ENCODE data around the gene FAM184B. TPM values are rescaled to one million over a fixed set of nuclear protein-coding genes. Genes with fewer than 3 reads are reported as not detected.
A peak's percentile ranks its signal among the peaks of the same experiment; 100 is the strongest.
"Not testable (repeated sequence)": the region's sequence is repeated elsewhere in the genome, so short reads cannot be mapped to it uniquely, and the experiment has no call there.

Gene FAM184B
- total RNA-seq, 4 donors from 2014 or later = 0.07 to 0.13 TPM; not detected in 2

DNA sequence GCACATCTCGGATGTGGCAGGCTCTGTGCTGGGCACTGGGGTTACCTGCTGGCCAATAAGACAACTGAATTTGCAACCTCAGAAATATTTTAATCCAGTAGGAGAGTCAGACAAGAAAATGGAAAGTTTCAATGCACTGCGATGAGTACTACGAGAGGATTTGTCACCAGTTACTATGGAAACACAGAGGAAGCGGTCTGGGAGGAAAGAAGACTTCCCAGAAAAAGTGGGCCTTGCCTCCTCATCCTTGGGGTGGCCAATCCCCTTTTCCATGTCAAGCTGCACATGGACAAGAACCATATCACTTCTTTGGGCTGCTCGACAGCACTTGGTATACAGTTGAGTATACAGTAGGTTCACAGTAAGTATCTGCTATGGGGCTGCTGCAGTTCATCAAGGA is 67.6 kb downstream of the FAM184B start:
- intact Hi-C loops (cut with DNase I; ENCODE audit: low total_unique reads) = no loop called here
- peak in 1 of 2 donors; percentile 69 for DNase-seq (ENCODE audit: low spot score in 2 of 2)
- 91 to 92% methylated on average over 5 of the region's 5 CpGs for WGBS, 2 donors
- no peak overlapping the region for H3K4me3 ChIP-seq (ENCODE audit: low read depth, poor library complexity, severe bottlenecking)
- TF ChIP-seq POLR2A (IDR thresholded peaks at IDR 0.05) = no peak
- TF ChIP-seq, protein P1, sequence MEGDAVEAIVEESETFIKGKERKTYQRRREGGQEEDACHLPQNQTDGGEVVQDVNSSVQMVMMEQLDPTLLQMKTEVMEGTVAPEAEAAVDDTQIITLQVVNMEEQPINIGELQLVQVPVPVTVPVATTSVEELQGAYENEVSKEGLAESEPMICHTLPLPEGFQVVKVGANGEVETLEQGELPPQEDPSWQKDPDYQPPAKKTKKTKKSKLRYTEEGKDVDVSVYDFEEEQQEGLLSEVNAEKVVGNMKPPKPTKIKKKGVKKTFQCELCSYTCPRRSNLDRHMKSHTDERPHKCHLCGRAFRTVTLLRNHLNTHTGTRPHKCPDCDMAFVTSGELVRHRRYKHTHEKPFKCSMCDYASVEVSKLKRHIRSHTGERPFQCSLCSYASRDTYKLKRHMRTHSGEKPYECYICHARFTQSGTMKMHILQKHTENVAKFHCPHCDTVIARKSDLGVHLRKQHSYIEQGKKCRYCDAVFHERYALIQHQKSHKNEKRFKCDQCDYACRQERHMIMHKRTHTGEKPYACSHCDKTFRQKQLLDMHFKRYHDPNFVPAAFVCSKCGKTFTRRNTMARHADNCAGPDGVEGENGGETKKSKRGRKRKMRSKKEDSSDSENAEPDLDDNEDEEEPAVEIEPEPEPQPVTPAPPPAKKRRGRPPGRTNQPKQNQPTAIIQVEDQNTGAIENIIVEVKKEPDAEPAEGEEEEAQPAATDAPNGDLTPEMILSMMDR (IDR thresholded peaks at IDR 0.05) = no peak

DNA sequence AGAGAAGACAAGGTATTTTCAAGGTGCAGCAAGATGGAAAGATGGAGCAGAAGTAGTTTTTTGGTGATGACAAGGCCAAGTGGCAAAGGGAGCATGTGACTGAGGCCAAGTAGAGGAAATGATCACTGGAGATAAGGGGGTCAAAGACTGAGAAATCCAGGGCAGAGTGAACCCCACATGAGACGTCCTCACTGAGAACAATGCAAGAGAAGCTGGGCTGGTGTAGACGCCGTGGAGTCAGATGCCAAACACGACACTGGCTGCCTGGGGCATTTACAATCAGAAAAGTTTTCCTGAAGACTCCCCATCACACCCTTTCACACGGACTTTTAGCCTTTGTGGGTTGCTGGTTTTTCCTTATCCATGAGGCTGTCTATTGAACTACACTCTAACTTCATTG is 69.3 kb downstream of the FAM184B start:
- intact Hi-C loops (cut with DNase I; ENCODE audit: low total_unique reads) = no loop called here
- H3K4me3 ChIP-seq (ENCODE audit: low read depth, poor library complexity, severe bottlenecking) = no peak overlapping the region
- TF ChIP-seq, protein P1 (IDR thresholded peaks at IDR 0.05) = no peak
- no peak for TF ChIP-seq POLR2A (IDR thresholded peaks at IDR 0.05)
- 76 to 88% methylated on average over 5 of the region's 5 CpGs for WGBS, 2 donors
- peak in 1 of 2 donors; percentile 64 for DNase-seq (ENCODE audit: low spot score in 2 of 2)

DNA sequence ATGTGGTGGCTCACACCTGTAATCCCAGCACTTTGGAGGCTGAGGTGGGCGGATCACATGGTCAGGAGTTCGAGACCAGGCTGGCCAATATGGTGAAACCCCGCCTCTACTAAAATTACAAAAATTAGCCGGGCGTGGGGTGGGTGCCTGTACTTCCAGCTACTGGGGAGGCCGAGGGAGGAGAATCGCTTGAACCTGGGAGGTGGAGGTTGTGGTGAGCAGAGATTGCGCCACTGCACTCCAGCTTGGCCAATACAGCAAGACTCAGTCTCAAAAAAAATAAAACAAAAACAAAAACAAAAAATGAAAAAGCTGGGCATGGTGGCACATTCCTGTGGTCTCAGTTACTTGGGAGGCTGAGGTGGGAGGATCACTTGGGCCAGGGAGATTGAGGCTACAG is 70.2 kb downstream of the FAM184B start:
- WGBS, 2 donors = 90% methylated on average over 8 of the region's 8 CpGs
- H3K4me3 ChIP-seq (ENCODE audit: low read depth, poor library complexity, severe bottlenecking); intact Hi-C loops (cut with DNase I; ENCODE audit: low total_unique reads): not testable (repeated sequence)
- peak in 1 of 2 donors; percentile 61 for DNase-seq (ENCODE audit: low spot score in 2 of 2)

DNA sequence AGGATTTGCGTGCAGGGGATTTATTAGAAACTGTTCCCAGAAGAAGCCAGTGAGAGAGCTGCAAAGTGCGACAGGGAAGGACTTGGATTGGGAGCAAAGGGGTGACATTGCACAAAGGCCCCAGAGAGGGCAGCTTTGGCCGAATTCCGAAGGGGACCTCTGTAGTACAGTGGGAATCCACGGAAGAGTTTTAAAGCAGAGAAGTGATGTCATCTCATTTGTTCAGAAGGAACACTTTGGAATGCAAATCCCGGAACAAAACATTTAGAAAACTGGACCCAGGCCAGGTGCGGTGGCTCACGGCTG is 71.7 kb downstream of the FAM184B start:
- DNase-seq (ENCODE audit: low spot score in 2 of 2) = no peak
- TF ChIP-seq, protein P1 (IDR thresholded peaks at IDR 0.05) = no peak
- TF ChIP-seq POLR2A (IDR thresholded peaks at IDR 0.05) = no peak
- no peak overlapping the region for H3K4me3 ChIP-seq (ENCODE audit: low read depth, poor library complexity, severe bottlenecking)
- WGBS, 2 donors = 72 to 80% methylated on average over 8 of the region's 8 CpGs
- intact Hi-C loops (cut with DNase I; ENCODE audit: low total_unique reads) = no loop called here

DNA sequence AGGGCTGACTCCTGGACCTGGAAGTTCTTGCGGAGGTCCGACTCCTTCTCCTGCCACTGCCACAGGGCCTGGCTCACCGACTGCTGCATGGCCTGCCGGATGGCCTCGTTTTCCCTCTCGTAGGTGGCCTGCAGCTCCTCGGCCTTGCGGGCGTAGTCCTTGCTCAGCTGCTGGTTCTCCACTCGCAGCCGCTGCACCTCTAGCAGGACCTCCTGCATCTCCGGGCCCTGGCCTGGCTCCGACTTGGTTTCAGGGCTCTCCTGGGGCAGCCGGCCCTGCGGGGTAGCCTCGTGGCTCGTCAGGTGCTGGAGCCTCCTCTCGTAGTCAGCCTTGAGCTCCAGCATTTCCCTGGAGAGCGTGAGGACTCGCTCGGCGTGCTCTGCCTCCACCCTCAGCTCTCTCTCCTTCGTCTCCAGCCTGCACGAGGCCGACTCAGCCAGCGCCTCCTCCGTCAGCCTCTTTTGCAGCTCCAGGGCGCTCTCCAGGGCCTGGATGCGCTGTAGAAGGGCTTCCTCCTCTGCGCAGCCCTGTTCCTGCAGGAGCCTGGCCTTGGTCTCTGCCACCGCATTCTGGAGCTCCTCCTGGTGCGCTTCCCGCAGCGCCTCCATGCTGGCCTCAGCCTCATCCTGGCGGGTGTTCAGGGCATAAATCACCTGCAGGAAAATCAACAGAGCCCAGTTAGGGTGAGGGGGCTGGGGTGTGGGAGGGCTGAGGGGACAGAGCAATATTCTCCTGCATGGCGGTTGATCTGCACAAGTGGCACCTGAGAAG is 72.2 kb downstream of the FAM184B start:
- intact Hi-C loops (cut with DNase I; ENCODE audit: low total_unique reads) = no loop called here
- 77 to 89% methylated on average over 32 to 35 of the region's 36 CpGs for WGBS, 2 donors
- peak in 1 of 2 donors; percentile 71 for DNase-seq (ENCODE audit: low spot score in 2 of 2)
- no peak overlapping the region for H3K4me3 ChIP-seq (ENCODE audit: low read depth, poor library complexity, severe bottlenecking)
- TF ChIP-seq POLR2A (IDR thresholded peaks at IDR 0.05) = no peak
- TF ChIP-seq, protein P1 (IDR thresholded peaks at IDR 0.05) = no peak

DNA sequence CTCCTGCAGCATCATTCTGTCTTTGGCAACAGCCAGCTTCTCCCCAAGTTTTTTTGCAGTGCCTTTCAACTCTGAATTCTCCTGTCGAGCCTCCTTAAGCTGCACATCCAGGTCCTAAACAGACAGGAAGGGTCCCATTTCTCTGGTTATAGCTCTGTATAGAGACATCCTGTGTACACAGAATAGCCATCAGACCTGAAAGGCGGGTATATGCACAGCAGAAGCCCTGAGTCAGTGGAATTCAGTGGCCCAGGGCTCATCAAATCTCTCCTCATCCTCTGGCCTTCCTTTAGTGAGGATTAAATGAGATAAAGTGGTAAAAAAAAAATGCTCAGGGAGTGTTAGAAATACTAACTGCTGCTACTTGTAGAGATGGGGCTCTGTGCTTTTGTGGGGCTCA is 73.8 kb downstream of the FAM184B start:
- intact Hi-C loops (cut with DNase I; ENCODE audit: low total_unique reads) = no loop called here
- 53 to 73% methylated on average over 2 of the region's 2 CpGs for WGBS, 2 donors
- no peak overlapping the region for H3K4me3 ChIP-seq (ENCODE audit: low read depth, poor library complexity, severe bottlenecking)
- DNase-seq (ENCODE audit: low spot score in 2 of 2) = peak in 1 of 2 donors; percentile 42
- TF ChIP-seq, protein P1 (IDR thresholded peaks at IDR 0.05) = no peak
- no peak for TF ChIP-seq POLR2A (IDR thresholded peaks at IDR 0.05)

Measured in lower leg skin (tissue), 4 donors.